Stimulated activated CD4-positive, alpha-beta T cell treated with anti-CD3 and anti-CD28 coated beads, Interleukin-2, amount 100 ng/mL, for 24 hours (primary cell): ENCODE results near the gene SLC7A6.

Source experiments
- DNase-seq, 2 donors: peaks; one replicate each; pipeline ENCODE4 v3.0.0-alpha.2; 2020

SLC7A6 gene

DNA sequence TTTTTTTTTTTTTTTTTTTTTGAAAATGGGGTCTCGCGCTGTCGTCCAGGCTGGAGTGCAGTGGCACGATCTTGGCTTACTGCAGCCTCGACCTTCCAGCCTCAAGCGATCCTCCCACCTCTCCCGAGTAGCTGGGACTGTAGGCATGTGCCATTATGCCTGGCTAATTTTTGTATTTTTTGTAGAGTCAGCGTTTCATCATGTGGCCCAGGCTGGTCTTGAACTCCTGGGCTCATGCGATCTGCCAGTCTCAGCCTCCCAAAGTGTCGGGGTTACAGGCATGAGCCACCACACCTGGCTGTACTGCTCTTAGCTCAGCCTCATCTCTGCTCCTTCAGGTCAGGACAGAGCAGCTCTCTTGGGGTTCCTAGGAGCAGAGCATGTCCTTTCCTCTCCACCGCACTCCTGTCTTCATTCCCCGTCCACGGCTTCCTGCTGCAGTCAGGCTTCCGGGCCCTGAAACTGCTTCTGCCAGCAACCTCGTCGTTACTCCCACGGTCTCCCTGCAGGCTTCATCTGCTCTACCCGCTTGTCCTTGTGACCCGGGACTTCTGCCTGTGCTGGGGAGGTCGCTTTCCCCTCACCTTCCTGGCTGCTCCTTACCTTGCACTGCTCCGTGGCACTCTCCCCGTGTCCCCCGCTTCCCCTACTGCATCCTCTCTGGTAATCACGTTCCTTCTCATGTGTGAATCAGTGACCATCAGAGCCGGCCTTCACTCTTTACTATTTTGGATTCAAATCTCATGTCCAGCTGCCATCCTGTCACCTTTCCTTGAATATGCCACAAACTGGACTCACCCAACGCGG lies 84.5 kb downstream of the SLC7A6 start:
- DNase-seq, result no peak

DNA sequence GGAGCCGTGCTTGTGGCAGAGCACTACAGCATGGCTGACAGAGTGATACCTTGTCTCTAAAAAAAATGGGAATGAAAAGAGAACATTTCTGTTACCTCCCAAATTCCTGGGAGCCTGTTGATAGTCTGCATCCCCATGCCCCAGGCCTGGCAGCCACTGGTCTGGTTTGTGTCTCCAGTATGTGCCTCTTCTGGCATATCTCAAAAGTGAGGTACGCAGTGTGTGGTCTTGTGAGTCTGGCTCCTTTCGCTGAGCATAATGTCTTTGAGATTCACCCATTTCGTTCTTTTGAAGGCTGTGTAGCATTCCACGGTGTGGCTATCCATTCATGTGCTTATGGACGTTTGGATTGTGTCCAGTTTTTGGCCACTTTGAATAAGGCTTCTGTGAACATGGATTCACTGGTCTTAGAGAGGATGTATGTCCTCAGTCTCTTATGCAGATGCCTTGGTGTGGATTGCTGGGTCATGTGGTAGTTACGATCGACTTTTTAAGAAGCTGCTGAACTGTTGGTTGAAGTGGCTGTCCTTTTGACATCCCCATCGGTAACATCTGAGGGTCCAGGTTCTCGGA lies 85.6 kb downstream of the SLC7A6 start:
- no peak for DNase-seq

DNA sequence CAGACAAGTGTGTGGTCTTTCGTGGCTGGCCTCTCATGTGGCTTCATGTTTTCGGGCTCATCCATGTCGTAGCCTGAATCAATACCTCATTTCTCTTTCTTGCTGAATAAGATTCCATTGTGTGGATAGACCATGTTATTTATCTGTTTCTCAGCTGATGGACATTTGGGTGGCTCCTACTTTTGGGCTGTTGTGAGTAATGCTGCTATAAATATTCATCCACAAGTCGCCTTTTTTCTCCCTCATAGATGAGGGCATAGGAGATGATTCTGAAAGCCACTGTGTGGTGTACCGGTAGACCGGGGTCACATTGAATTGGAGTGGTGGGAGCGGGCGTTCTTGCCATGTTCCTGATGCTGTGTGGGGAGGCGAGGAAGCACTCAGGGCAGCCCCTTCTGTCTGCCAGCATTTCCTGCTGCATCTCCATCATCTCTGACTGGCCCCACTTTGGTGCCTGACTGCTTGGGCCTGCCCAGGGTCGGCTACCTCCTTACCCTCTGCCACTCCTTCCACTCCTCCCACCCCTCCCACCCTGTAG lies 86.6 kb downstream of the SLC7A6 start:
- no peak for DNase-seq
